ENCODE results near the gene MIX23.

Gene MIX23

GRCh38 chr3:122382888-122383666 is at the start of gene MIX23:
TSS of gene MIX23 (minus strand) at chr3:122383231. CDS start at chr3:122383224, 7 bp downstream.
- no peaks in the 10 kb centered on the region for H3K36me3 ChIP-seq (ENCODE audit: insufficient read depth, low read length)

GRCh38 chr3:122430371-122430770 is 47.3 kb upstream of the MIX23 start:
- H3K9me3 ChIP-seq (ENCODE audit: control insufficient read depth, insufficient read depth, low read length), result no peaks in the 10 kb centered on the region
- peaks cover 23% of the 10 kb centered on the region for H3K36me3 ChIP-seq (ENCODE audit: insufficient read depth, low read length)
- no peaks in the 10 kb centered on the region for H3K4me1 ChIP-seq (ENCODE audit: insufficient read depth, low read length)
- H3K9ac ChIP-seq (ENCODE audit: low read depth, low read length), result no peak overlapping the region

More at GRCh38 chr3:122382888-122383666, at the start of gene MIX23:
- Histone ChIP-seq H3K9me3 (ENCODE audit: control insufficient read depth, insufficient read depth, low read length) (no peaks in the 10 kb centered on the region), H3K4me1 (ENCODE audit: insufficient read depth, low read length) (no peaks in the 10 kb centered on the region), H3K9ac (ENCODE audit: low read depth, low read length) (peak within 1 kb of the TSS; percentile 62)

GRCh38 chr3:122427857-122428471 is 44.9 kb upstream of the MIX23 start:
- H3K36me3 ChIP-seq (ENCODE audit: insufficient read depth, low read length), result peaks cover 17% of the 10 kb centered on the region
- no peaks in the 10 kb centered on the region for H3K9me3 ChIP-seq (ENCODE audit: control insufficient read depth, insufficient read depth, low read length)
- H3K9ac ChIP-seq (ENCODE audit: low read depth, low read length), result no peak overlapping the region
- no peaks in the 10 kb centered on the region for H3K4me1 ChIP-seq (ENCODE audit: insufficient read depth, low read length)

GRCh38 chr3:122421836-122422235 is 38.8 kb upstream of the MIX23 start:
- no peaks in the 10 kb centered on the region for H3K9me3 ChIP-seq (ENCODE audit: control insufficient read depth, insufficient read depth, low read length)

GRCh38 chr3:122421101-122421500 is 38.1 kb upstream of the MIX23 start:
- Histone ChIP-seq H3K9ac (ENCODE audit: low read depth, low read length) (no peak overlapping the region), H3K36me3 (ENCODE audit: insufficient read depth, low read length) (peaks cover 2% of the 10 kb centered on the region; the same call in 1 of the 2 replicates), H3K4me1 (ENCODE audit: insufficient read depth, low read length) (no peaks in the 10 kb centered on the region), H3K9me3 (ENCODE audit: control insufficient read depth, insufficient read depth, low read length) (no peaks in the 10 kb centered on the region)

More at GRCh38 chr3:122421836-122422235, 38.8 kb upstream of the MIX23 start:
- H3K4me1 ChIP-seq (ENCODE audit: insufficient read depth, low read length), result no peaks in the 10 kb centered on the region
- H3K9ac ChIP-seq (ENCODE audit: low read depth, low read length), result no peak overlapping the region
- H3K36me3 ChIP-seq (ENCODE audit: insufficient read depth, low read length), result peaks cover 9% of the 10 kb centered on the region

- Histone ChIP-seq H3K9ac (ENCODE audit: low read depth, low read length) (peak overlapping the region; percentile 85), H3K9me3 (ENCODE audit: control insufficient read depth, insufficient read depth, low read length) (no peaks in the 10 kb centered on the region), H3K36me3 (ENCODE audit: insufficient read depth, low read length) (no peaks in the 10 kb centered on the region; the same call in 1 of the 2 replicates), H3K4me1 (ENCODE audit: insufficient read depth, low read length) (no peaks in the 10 kb centered on the region)
Observed at GRCh38 chr3:122416966-122417365, 33.9 kb upstream of the MIX23 start.

GRCh38 chr3:122415762-122416654 is 33.0 kb upstream of the MIX23 start, which contains the start of gene WDR5B:
TSS of gene WDR5B (minus strand) at chr3:122416062. CDS start at chr3:122415528, 534 bp downstream.
- H3K9me3 ChIP-seq (ENCODE audit: control insufficient read depth, insufficient read depth, low read length), result no peaks in the 10 kb centered on the region
- H3K36me3 ChIP-seq (ENCODE audit: insufficient read depth, low read length), result no peaks in the 10 kb centered on the region
- peak within 1 kb of the TSS; percentile 85 for H3K9ac ChIP-seq (ENCODE audit: low read depth, low read length)
- no peaks in the 10 kb centered on the region for H3K4me1 ChIP-seq (ENCODE audit: insufficient read depth, low read length)

- no peaks in the 10 kb centered on the region; the same call in 1 of the 2 replicates for H3K36me3 ChIP-seq (ENCODE audit: insufficient read depth, low read length)
- H3K9me3 ChIP-seq (ENCODE audit: control insufficient read depth, insufficient read depth, low read length), result no peaks in the 10 kb centered on the region
- H3K9ac ChIP-seq (ENCODE audit: low read depth, low read length), result peak overlapping the region; percentile 85; the same call in 1 of the 2 replicates
- H3K4me1 ChIP-seq (ENCODE audit: insufficient read depth, low read length), result no peaks in the 10 kb centered on the region
Observed at GRCh38 chr3:122415104-122415744, 32.2 kb upstream of the MIX23 start.

GRCh38 chr3:122414391-122414790 is 31.4 kb upstream of the MIX23 start:
- no peak overlapping the region for H3K9ac ChIP-seq (ENCODE audit: low read depth, low read length)
- H3K36me3 ChIP-seq (ENCODE audit: insufficient read depth, low read length), result no peaks in the 10 kb centered on the region; the same call in 1 of the 2 replicates
- no peaks in the 10 kb centered on the region for H3K9me3 ChIP-seq (ENCODE audit: control insufficient read depth, insufficient read depth, low read length)
- H3K4me1 ChIP-seq (ENCODE audit: insufficient read depth, low read length), result no peaks in the 10 kb centered on the region

GRCh38 chr3:122410639-122411038 is 27.6 kb upstream of the MIX23 start:
- no peaks in the 10 kb centered on the region for H3K9me3 ChIP-seq (ENCODE audit: control insufficient read depth, insufficient read depth, low read length)
- H3K36me3 ChIP-seq (ENCODE audit: insufficient read depth, low read length), result no peaks in the 10 kb centered on the region; the same call in 1 of the 2 replicates
- no peaks in the 10 kb centered on the region for H3K4me1 ChIP-seq (ENCODE audit: insufficient read depth, low read length)
- no peak overlapping the region for H3K9ac ChIP-seq (ENCODE audit: low read depth, low read length)

- H3K9ac ChIP-seq (ENCODE audit: low read depth, low read length), result no peak overlapping the region
- no peaks in the 10 kb centered on the region for H3K9me3 ChIP-seq (ENCODE audit: control insufficient read depth, insufficient read depth, low read length)
- no peaks in the 10 kb centered on the region for H3K4me1 ChIP-seq (ENCODE audit: insufficient read depth, low read length)
- no peaks in the 10 kb centered on the region; the same call in none of the 2 replicates for H3K36me3 ChIP-seq (ENCODE audit: insufficient read depth, low read length)
Observed at GRCh38 chr3:122410111-122410510, 27.1 kb upstream of the MIX23 start.

GRCh38 chr3:122409446-122409845 is 26.4 kb upstream of the MIX23 start:
- Histone ChIP-seq H3K9ac (ENCODE audit: low read depth, low read length) (no peak overlapping the region), H3K4me1 (ENCODE audit: insufficient read depth, low read length) (no peaks in the 10 kb centered on the region), H3K9me3 (ENCODE audit: control insufficient read depth, insufficient read depth, low read length) (no peaks in the 10 kb centered on the region), H3K36me3 (ENCODE audit: insufficient read depth, low read length) (no peaks in the 10 kb centered on the region; the same call in none of the 2 replicates)

GRCh38 chr3:122407946-122408345 is 24.9 kb upstream of the MIX23 start:
- no peaks in the 10 kb centered on the region for H3K9me3 ChIP-seq (ENCODE audit: control insufficient read depth, insufficient read depth, low read length)
- no peaks in the 10 kb centered on the region for H3K4me1 ChIP-seq (ENCODE audit: insufficient read depth, low read length)
- H3K36me3 ChIP-seq (ENCODE audit: insufficient read depth, low read length), result peaks cover 3% of the 10 kb centered on the region
- no peak overlapping the region for H3K9ac ChIP-seq (ENCODE audit: low read depth, low read length)

GRCh38 chr3:122406198-122406597 is 23.2 kb upstream of the MIX23 start:
- no peak overlapping the region for H3K9ac ChIP-seq (ENCODE audit: low read depth, low read length)
- peaks cover 3% of the 10 kb centered on the region for H3K36me3 ChIP-seq (ENCODE audit: insufficient read depth, low read length)
- no peaks in the 10 kb centered on the region for H3K9me3 ChIP-seq (ENCODE audit: control insufficient read depth, insufficient read depth, low read length)
- no peaks in the 10 kb centered on the region for H3K4me1 ChIP-seq (ENCODE audit: insufficient read depth, low read length)

Measured in ES-I3 (cell line).